Activated CD8-positive, alpha-beta memory T cell treated with anti-CD3 and anti-CD28 coated beads for 36 hours (primary cell): ENCODE results near the gene THRB. TPM values are rescaled to one million over a fixed set of nuclear protein-coding genes. Genes with fewer than 3 reads are reported as not detected.

ENCODE experiments used
- CTCF ChIA-PET: fragments of 350-600 bp; sonication (Branson Sonifier 250); formaldehyde crosslinking; loops from one replicate; lab custom pipeline; 2021; ENCODE audit warnings: antibody characterized with exemption; lab: Charles Lee
- POLR2A ChIA-PET: fragments of 350-600 bp; sonication (Branson Sonifier 250); formaldehyde crosslinking; loops from one replicate; lab custom pipeline; 2021; ENCODE audit warnings: antibody characterized with exemption; lab: Charles Lee
- total RNA-seq, 2 experiments: library from RNA; stranded (reverse); gene quantifications; one replicate each; pipeline ENCODE4 v1.2.3, GENCODE V29; 2021

Gene THRB
- total RNA-seq, 2 experiments from 2014 or later: not detected

DNA sequence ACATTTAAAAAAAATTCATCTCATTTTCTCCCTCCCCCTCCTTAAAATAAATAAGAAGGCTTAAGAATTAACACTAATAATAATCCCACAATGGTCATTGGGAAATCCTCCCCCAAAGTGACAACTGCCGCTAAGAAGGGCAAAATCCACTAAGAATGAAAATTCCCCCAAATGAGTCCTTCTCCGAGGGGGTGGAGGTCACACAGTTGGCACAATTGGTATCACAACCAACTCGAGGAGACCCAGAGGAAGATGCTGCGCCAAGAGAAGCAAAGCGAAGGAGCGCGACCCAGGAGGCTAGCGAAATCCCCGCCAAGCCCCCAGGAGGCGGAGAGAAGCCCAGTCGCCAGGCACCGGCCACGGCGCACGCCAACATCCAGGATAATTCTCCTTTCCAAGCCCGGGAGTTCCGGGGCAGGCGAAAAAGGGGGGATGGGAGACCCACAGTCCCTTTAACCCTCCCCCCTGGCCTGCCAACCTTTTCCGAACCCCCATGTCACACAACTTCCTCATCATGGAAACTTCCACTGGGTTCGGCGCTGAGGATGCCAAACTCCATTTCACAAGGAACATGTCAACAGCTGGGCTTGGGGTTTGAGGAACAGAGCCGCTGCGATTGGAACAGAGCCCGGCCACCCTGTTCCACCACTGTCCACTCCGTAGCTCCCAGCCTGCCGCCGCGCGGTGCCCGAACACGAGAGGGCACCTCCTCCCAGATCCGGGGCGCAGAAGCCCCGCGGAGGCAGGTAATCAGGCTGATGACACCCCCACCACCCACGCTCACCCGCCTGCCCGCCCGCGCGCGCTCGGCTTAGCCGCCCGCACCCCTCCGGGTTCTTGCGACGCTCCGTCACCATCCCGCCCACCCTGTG, 668 bp downstream of the THRB start:
- ChIA-PET POLR2A (no interaction called here), CTCF (no interaction called here)

DNA sequence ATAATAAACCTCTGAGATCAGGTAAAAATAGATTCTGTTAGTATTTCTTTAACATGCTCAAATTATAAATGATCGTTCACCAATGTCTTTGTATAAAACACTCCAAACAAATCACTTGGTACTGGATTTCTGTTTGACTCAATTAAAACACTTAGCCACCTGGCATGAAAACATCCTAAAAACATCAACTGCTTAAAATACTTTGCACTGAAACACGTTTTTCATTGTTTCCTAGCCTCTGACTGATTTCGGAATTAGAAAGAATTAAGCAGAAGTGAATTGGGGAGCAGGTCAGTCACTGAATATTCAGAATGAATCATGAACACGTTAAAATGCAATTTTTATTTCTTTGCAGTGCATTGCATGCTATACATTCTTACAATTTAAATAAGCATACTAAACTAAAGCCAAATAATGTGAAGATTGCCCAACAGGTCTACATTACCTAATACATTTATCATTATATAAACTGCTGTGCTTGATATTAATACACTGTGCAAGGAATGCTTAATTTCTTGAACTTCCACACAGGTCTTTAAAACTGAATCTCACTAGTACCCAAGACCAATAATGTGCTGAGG, 1.6 kb downstream of the THRB start:
- ChIA-PET CTCF (no interaction called here), POLR2A (no interaction called here)

DNA sequence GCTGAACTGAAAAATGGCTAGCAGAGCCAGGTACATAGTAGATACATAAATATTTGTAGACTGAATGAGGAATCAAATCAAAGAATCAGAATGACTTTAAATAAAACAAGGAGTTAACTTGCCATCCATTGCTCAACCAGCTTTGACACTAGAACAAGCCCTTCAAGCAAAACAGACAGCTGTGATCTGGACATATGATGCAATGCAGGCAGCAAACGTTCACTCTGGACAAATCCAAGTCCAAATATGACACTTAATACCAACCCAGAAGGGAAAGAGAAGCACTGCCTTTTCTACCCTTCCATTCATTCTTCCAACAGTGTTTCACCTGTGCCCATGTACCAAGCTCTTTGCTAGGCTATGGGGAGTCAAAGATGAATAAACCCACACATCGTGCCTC, 4.5 kb downstream of the THRB start:
- CTCF ChIA-PET: no interaction called here
- POLR2A ChIA-PET: no interaction called here

DNA sequence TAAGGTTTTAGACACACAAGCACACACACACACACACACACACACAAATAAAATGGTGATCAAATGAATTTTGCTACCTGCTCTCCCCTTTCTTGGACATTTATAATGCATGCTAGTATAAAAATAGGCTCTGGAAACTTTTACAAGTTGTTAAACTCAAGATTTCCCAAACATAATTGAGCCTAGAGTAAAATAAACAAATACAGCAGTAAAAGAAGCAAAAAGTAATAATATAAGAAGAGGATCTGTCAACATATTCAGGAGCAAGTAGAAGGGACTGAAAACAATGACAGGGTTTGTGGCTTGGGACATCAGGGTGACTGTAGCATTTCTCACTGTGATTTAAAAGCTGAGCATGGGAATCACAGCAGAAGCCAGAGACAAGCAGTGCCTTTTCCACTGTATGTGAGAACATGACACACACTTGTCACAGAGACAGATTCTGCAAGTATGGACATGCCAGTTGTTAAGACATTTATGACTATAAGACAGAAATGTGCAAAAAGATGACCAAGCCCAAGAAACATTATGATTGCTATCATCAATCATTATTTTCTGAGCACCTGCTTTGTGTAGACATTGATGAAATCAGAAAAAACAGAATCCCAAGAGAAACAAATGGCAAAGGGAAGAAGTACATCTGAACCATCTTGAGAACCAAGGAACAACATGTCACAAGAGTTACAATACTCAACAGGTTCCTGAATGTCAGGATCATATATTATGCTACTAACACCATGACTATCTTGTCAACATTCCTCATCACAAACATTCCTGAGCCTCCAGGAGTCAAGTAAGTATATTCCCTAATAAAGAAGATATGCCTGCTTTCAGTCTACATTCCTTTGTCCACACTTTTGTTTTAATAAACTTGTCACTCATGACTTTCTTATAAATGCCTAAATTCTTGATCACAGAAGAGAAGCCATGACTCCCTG, 7.1 kb downstream of the THRB start:
- CTCF ChIA-PET: no interaction called here
- POLR2A ChIA-PET: no interaction called here

DNA sequence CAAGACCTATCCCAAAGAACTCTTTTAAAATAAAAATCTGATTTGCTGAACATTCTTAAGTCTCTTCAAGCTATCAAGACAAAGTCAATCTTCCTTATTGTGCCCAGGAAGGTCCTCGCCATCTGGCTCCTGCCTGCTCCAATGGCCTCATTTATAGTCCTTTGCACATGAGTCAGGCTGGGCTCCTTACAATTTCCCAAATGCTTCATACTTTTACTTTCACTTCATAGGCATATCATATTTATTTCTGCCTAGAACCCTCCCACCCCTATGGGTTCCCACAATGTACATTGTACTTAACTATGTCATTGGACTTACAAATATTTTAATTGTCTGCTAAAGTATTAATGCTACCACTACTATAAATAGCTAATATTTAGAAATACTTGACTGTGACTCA, 9.1 kb downstream of the THRB start:
- CTCF ChIA-PET: no interaction called here
- POLR2A ChIA-PET: no interaction called here

DNA sequence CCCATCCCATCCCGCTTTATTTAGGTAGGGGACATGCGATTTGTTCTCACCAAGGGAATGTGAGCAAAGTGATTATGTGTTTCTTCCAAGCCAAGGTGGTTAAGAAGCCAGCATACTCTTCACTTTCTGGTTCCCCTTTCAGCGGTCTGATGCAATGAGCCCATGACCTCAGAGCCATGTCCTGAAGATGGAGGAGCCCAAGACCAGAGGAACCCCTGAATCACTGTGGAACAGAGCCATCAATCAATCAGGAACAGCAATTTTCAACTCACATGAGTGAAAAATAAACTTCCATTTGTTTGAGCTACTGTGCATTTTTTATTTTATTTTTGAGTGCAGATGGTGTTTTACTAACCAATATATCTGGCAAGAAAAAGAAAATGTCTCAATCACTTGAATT, 10.8 kb downstream of the THRB start:
- POLR2A ChIA-PET: no interaction called here
- CTCF ChIA-PET: no interaction called here

DNA sequence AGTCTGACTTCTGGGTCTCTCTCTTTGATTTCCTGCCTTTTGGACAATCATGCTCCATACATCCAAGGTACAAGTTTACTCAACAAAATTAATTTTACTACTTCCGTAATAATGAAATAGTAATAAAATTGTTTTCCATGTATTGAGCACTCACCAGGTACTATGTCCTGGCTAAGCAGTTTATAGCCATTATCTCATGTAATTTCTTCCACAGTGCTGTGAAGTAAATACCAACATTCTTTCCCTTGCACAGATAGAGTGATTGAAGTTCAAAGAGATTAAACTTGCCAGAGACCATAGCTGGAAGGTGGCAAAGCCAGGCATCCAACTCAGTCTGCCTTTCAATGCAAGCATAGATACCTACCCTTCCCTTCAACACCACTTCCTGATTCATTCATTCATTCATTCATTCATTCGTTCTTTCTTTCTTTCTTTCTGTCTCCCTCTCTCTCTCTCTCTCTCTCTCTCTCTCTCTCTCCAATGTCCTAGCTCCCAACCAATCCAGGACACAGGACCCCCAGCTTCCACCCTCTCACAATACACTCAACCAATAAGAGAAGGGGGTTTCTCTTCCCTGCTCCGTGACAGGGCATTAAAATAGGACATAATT, 12.4 kb downstream of the THRB start:
- ChIA-PET CTCF (no interaction called here), POLR2A (no interaction called here)

DNA sequence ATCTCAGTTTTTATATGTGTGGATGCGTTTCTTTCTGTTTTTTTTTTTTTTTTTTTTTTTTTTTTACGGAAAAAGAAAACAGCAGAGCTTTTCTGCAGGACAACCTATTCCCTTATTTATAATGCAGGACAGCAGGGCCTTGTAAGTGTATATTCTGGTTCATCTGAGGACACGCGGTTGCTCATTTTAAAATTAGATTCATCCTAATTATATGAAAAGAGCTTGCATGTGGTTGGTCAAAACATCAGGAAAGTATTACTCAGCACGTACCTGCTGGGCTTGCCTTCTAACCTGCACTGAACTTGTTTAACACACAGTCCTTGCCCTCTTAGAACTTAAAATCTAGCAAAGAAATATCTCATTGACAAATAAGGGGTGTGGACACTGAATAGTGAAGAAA, 13.5 kb downstream of the THRB start:
- CTCF ChIA-PET: no interaction called here
- POLR2A ChIA-PET: no interaction called here

DNA sequence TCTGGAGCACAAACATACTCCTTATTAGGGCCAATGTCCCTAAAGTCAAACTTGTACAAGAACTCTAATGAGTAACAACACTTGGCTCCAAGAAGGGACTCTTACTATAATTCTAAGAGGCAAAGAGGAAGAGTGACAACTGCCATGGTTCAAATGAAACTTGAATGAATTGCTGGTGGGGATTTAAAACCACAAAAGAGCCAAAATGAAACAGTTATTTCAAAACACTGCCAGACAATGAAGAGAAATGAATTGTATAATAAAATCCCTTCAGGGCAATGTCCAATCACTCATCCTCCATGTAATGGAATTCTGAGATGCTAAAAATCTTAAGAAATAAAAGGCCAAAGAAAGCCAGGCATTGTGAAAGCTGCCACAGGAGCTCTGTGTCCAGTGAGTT, 14.2 kb downstream of the THRB start:
- ChIA-PET POLR2A (no interaction called here), CTCF (no interaction called here)

DNA sequence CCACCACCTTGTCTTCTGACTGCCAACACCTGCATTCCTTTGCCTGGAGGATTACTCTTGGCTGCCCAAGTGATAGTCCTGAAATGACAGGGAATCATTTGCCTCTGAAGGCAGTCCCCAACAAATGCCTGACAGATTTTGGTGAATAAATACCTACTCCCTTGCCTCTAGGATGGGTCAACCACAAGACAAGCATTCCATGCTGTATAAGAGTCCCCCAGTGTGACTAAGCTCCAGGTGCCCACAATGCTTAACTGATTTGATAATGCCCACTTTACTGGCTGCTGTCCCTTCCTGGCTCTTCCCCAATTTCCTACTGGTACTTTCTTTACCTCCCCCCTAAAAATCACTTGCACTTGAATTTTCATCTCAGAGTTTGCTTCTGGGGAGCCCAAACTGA, 14.8 kb downstream of the THRB start:
- POLR2A ChIA-PET: no interaction called here
- CTCF ChIA-PET: no interaction called here

DNA sequence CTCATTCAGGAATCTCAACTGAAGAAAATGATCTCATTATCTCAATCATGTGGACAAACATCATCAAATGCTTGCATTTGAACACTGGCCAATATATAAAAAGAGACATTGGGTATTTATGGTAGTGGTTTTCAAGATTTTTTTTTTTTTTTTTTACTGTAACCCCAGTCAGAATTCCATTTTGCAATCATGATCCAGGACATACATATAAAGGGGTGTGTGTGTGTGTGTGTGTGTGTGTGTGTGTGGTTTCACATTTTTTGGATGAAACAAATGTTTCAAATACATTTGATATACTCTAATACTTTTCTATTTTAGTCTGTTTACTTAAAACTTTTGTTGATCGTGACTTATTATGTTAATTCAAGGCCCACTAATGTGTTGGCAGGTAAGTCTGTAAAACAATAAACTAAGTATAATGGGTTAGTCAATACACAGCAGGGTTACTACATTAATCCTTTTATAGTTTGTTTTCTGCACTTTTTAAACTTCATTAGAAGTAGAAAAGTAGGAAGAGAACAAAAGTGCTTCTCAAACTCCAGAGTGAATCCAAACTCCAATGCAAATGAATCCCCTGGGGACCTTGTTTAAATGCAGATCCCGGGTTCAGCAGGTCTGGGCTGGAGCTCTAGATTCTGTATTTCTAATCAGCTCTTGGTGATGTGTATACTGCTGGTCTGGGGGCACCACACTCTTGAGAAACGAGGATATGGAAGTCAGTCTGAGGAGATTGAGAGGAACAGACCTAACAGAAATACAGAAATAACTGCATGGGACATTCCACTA, 17.6 kb downstream of the THRB start:
- ChIA-PET POLR2A (no interaction called here), CTCF (no interaction called here)

DNA sequence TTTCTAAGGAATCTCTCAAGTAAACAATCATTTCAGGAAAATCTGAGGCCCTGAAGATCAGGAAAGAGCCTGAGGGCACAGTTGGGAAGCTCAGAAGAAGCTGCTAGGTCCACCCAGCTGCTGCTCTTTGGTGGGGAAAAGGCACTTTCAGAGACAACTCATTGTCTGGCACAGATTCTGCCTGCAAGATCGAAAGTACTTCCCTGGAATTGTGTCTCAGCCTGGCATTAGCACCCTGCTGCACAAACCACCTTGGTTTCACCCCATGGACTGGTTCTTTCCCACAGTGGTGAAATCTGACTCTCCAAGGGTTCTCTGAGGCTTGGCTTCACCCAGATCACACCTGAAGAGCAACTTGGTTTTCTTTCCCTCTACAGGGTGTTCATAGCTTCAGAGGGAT, 18.7 kb downstream of the THRB start:
- ChIA-PET POLR2A (no interaction called here), CTCF (no interaction called here)

DNA sequence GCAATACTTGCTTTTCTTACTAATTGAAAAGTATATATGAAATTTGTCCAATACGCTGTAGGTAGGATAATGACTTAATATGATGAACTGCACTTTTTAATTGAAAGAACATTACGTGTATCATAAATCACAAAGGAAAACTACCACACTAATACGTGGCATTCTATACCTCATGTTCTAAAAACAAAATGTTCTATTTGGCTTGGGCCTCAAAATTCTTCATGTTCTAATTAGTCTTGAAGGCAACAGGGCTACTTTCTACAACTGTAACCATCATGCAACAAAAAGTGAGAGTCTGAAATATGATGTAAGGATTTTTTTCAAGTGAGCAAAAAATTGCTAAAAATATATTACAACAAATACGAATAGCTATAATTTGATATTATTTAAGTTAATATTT, 19.8 kb downstream of the THRB start:
- CTCF ChIA-PET: no interaction called here
- POLR2A ChIA-PET: no interaction called here

DNA sequence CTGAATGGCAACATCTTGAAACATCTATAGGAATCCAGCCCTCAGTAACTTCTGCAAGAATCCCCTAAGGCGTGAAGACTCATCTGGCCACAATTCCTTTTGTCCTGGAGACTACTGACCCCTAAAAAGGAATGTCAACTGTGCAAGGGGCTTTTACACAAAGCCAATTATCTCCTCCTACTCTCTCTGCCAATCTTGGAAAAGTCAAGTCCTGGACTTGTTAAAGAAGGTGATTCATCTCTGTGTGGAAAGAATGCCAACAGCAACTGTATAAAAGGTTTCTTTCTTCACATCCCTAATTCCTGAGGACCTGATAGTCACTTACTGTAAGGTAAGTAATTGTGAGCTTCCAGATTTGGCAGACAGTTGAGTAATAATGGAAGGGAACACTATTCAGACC, 22.3 kb downstream of the THRB start:
- POLR2A ChIA-PET: no interaction called here
- CTCF ChIA-PET: no interaction called here

DNA sequence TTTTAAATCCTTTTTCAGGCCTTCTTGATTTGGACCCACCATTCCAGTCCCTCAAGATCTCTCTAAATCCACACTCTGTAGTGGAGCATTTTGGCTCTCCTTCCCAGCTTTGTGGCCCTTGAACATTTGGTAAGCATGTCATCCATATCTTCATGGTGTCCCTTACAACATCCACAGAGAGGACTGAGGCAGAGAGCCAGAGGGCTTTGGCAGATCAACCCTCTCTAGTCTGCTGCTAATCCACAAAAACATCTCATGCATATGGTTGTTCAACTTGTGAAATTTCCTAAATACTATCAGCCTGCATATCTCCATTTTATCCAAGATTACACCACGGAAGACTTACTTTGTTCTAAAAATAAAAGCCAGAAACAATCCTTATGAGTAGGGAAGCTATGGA, 23.2 kb downstream of the THRB start:
- CTCF ChIA-PET: no interaction called here
- POLR2A ChIA-PET: no interaction called here

DNA sequence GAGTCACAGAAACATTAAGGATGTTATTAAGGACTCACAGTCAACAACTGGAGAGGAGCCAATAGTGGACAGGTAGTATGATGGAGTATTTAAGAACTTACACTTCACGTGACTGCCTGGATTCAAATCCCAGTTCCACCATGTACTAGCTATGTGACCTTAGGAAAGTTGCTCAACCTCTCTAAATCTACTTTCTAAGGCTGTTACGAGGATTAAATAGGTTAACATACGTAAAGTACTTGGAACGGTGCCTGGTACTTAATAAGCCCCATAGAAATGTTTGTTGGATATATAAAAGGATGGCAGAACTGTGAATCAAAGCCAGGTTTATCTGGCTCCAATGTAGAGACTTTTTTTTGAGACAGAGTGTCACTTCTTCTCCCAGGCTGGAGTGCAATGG, 24.4 kb downstream of the THRB start:
- POLR2A ChIA-PET: no interaction called here
- CTCF ChIA-PET: no interaction called here

DNA sequence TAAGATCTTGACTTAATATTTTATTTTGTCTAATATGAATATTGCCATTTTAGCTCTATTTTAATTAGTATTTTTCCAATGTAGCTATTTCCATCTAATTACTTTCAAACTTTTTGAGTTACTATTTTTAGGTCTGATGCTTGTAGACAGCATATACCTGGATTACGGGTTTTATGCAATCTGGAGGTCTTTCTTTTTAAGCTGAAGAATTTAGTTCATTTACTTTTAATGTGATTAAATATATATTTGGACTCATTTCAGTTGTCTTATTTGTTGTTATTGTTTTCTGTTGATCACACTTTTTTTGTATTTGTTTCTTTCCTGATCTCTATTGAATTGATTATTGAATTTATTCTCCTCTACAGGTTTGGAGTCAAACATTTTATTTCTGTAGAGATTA, 30.3 kb downstream of the THRB start:
- POLR2A ChIA-PET: no interaction called here
- CTCF ChIA-PET: no interaction called here

DNA sequence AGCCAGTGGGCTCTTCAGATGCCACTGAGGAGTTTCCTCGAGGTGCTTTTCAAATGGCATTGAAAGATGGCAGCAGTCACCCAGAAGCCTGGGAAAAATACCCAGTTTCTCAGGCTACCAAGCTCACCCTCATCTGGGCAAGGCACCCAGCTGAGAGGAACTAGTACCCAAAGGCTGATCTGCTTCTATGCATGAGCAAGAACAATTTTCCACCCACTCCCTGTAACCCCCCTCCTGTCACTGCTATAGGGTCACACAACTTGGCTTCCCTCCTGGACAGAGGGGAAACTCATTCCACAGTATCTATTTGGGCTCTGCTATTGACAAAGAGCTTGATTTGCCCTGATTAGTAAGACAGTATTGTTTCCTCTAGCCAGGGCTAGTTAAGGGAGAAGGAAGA, 31.9 kb downstream of the THRB start:
- POLR2A ChIA-PET: no interaction called here
- CTCF ChIA-PET: no interaction called here

DNA sequence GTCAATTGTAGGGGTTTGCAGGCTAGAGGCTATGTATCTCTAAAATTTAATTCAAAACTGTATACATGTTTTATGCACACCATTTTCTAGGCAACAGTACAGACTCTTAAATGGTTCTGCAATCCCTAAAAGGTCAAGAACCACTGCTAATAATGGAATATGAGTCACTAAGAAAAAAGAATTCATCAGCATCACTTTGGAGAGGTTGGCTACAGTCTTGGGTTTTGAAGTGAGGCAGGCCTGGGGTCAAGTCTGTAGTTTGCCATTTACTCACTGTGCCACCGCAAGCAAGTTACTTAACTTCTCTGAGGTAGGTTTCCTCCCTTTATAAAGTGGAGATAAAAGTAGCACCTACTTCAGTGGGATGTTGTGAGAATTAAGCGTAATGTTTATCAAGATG, 33.7 kb downstream of the THRB start:
- CTCF ChIA-PET: no interaction called here

More for the DNA sequence above, 33.7 kb downstream of the THRB start:
- POLR2A ChIA-PET: no interaction called here
